PFSK-1 (cell line): ENCODE data around the gene SETD2.

ENCODE experiments used
- FOXP2 ChIP-seq: optimal IDR thresholded peaks from 2 replicates; pipeline ENCODE3; 2011; ENCODE audit warnings: borderline replicate concordance, control low read depth, inconsistent platforms; ENCODE audit not compliant: insufficient read depth; ENCODE audit errors: extremely low read length, extremely low read depth
- POLR2AphosphoS5 ChIP-seq: IDR thresholded peaks from 2 replicates; pipeline ENCODE4 v1.6.1; 2012; ENCODE audit warnings: low read depth, mild to moderate bottlenecking, control low read depth, low read length, moderate library complexity
- SIN3A ChIP-seq: IDR thresholded peaks from 2 replicates; pipeline ENCODE4 v1.6.1; 2012; ENCODE audit warnings: mild to moderate bottlenecking, low read length, moderate library complexity, borderline replicate concordance; ENCODE audit not compliant: insufficient read depth
- TAF1 ChIP-seq: IDR thresholded peaks from 2 replicates; pipeline ENCODE4 v1.6.1; 2012; ENCODE audit warnings: low read length, control low read depth, borderline replicate concordance; ENCODE audit not compliant: insufficient read depth
- TF ChIP-seq, protein P1 (sequence below), 2 experiments: IDR thresholded peaks; 2 replicates each; pipeline versions ENCODE4 v1.6.1 to v1.8.0; 2011 to 2012; ENCODE audit warnings: low read depth in 2 of 2, low read length in 2 of 2, control low read depth in 1 of 2, inconsistent platforms in 1 of 2, mild to moderate bottlenecking in 1 of 2, moderate library complexity in 1 of 2; ENCODE audit not compliant: insufficient read depth in 1 of 2

SETD2 gene

DNA sequence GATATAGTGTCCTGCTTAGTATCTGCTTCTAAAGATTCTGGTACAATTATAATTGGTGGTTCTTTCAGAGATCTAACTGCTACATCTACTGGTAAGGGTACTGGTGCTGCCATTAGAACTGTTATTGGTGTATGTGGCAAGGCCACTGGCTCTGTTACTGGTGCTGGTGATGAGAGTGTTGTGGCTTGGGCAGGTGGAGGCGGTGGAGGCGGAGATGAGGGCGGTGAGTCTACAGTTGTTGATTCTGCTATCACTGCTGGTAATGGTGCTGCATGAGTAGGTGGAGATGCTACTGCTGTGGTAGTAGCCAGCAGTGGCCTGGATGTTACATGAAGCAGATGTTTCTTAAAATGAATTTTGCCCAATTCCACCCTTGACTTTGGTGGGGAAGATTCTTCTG, 40.1 kb downstream of the SETD2 start:
- TF ChIP-seq FOXP2 (no peak), TAF1 (no peak), POLR2AphosphoS5 (no peak), SIN3A (no peak)
- TF ChIP-seq, protein P1, sequence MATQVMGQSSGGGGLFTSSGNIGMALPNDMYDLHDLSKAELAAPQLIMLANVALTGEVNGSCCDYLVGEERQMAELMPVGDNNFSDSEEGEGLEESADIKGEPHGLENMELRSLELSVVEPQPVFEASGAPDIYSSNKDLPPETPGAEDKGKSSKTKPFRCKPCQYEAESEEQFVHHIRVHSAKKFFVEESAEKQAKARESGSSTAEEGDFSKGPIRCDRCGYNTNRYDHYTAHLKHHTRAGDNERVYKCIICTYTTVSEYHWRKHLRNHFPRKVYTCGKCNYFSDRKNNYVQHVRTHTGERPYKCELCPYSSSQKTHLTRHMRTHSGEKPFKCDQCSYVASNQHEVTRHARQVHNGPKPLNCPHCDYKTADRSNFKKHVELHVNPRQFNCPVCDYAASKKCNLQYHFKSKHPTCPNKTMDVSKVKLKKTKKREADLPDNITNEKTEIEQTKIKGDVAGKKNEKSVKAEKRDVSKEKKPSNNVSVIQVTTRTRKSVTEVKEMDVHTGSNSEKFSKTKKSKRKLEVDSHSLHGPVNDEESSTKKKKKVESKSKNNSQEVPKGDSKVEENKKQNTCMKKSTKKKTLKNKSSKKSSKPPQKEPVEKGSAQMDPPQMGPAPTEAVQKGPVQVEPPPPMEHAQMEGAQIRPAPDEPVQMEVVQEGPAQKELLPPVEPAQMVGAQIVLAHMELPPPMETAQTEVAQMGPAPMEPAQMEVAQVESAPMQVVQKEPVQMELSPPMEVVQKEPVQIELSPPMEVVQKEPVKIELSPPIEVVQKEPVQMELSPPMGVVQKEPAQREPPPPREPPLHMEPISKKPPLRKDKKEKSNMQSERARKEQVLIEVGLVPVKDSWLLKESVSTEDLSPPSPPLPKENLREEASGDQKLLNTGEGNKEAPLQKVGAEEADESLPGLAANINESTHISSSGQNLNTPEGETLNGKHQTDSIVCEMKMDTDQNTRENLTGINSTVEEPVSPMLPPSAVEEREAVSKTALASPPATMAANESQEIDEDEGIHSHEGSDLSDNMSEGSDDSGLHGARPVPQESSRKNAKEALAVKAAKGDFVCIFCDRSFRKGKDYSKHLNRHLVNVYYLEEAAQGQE (IDR thresholded peaks at IDR 0.05; ENCODE audit: insufficient read depth in 1 of 2, low read depth in 2 of 2, low read length in 2 of 2): no peak

DNA sequence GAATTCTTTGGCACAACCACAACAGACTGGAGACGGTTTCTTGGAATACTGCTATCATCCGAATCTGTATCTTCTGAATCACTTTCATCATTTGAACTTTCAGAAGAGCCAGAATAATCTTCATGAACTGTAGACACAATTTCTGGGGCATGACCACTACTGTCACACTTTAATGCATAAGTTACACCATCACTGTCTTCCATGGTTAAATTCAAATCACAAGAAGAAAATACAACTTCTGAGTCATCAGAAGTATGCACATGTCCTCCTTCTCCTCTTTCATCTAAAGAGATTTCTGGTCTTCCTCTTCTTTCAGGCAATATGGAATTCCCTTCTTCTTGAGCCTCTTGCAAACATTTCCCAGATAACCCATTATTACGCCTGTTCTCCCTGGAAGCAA, 42.5 kb downstream of the SETD2 start:
- no peak for TF ChIP-seq POLR2AphosphoS5
- no peak for TF ChIP-seq SIN3A
- TF ChIP-seq TAF1: no peak
- no peak for TF ChIP-seq FOXP2
- TF ChIP-seq, protein P1 (IDR thresholded peaks at IDR 0.05; ENCODE audit: insufficient read depth in 1 of 2, low read depth in 2 of 2, low read length in 2 of 2): no peak

DNA sequence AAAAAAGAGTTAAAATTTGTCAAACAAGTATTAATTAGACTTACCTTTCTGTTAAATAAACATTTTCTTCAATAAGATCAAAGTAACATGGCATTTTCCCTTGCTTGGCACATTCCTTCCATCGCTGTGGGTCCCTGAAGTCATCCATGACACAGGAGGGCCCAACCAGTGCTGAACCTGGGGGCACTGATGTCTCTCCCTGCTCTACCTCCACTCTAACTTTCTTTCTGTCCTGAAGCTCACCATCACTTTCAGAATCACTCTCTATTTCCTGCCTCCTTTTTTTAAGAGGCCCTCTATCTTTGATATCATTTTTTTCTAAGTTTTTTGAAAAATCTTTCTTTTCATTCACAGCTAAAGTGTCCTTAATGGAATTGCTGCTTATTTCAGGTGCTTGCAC, 43.8 kb downstream of the SETD2 start:
- TF ChIP-seq FOXP2 (no peak), SIN3A (no peak), POLR2AphosphoS5 (no peak), TAF1 (no peak)
- TF ChIP-seq, protein P1 (IDR thresholded peaks at IDR 0.05; ENCODE audit: insufficient read depth in 1 of 2, low read depth in 2 of 2, low read length in 2 of 2): no peak

DNA sequence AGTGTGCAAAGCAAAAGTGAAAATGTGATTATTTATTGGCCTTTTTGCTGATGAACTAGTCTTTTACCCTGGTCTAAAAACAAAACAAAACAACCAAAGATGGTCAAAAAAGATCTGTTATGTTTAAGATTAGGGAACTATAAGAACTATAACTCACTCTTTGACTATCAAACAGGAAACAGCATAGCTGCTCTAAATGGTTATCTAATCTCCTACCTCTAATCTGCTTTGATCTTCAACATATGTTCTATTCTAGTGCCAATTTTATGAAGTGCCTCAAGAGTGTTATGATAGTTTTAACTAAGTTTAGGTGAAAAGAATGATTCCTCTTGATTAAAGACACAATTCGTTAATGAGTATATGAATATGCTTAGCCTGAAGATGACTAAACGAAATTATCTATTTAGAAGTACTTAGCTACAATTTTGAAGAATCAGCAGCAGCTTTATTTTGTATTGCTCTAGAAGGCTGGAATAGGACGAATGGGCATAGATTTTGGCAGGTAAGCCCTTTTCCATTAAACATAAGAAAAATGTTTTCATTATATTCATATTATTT, 46.0 kb downstream of the SETD2 start:
- TF ChIP-seq SIN3A (no peak), POLR2AphosphoS5 (no peak), TAF1 (no peak), FOXP2 (no peak)
- TF ChIP-seq, protein P1 (IDR thresholded peaks at IDR 0.05; ENCODE audit: insufficient read depth in 1 of 2, low read depth in 2 of 2, low read length in 2 of 2): no peak

DNA sequence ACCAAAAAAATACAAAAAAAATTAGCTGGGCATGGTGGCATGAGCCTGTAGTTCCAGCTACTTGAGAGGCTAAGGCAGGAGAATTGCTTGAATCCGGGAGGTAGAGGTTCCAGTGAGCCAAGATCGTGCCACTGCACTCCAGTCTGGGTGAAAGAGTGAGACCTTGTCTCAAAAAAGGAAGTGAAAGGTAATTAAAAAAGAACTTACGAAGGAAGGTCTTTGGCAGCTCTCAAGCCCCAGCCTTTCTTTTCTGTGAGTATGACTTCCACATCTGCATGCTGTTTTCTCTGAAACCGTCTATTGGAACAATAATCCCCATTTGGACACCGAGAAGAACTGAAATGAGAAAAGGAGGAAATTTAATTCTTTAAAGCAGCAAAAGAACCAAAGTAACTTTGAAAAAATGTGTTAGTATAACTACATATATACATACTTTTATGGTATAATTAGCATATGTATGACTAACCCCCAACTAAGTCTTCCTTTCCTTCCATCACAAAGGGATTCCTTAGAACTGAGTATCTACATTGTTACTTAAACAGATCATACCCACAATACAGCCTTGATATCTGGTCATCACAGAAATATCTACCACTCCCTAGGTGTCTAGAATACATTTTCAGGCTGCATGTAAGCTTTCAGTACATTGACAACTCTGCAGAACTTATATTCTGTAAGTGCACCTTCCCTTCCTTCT, 50.1 kb downstream of the SETD2 start:
- TF ChIP-seq POLR2AphosphoS5: no peak
- TF ChIP-seq TAF1: no peak
- TF ChIP-seq, protein P1 (IDR thresholded peaks at IDR 0.05; ENCODE audit: insufficient read depth in 1 of 2, low read depth in 2 of 2, low read length in 2 of 2): no peak
- TF ChIP-seq FOXP2: no peak
- TF ChIP-seq SIN3A: no peak
